HCT116 (cell line): ENCODE measurements around the gene ST6GALNAC5. TPM values are rescaled to one million over a fixed set of nuclear protein-coding genes. Genes with fewer than 3 reads are reported as not detected.

Experiments used
- ATAC-seq: fragments of 200-7000 bp; cut with Tn5 transposase; 2 replicates; pipeline ENCODE4 v1.9.1; 2020; ENCODE audit warnings: mild to moderate bottlenecking, moderate library complexity
- BruUV-seq: library from RNA; stranded (reverse); fragments of 400-500 nt; replicated peaks from 2 replicates; lab custom pipeline; 2021; lab: Mats Ljungman, UMichigan
- CTCF ChIA-PET: fragments of 300-600 bp; sonication (Branson Sonifier 250); formaldehyde crosslinking; loops from one replicate; lab custom pipeline; 2021; ENCODE audit warnings: antibody characterized with exemption; lab: Charles Lee
- POLR2A ChIA-PET: fragments of 300-600, 350-600 bp; sonication (Branson Sonifier 250); formaldehyde crosslinking; loops from one replicate; lab custom pipeline; 2021; ENCODE audit warnings: antibody characterized with exemption; lab: Charles Lee
- RAD21 ChIA-PET, 2 experiments: fragments of 300-600 bp; sonication (Branson Sonifier 250); formaldehyde crosslinking; loops; one replicate each; lab custom pipeline; 2023; ENCODE audit warnings: low total read pairs in 2 of 2; ENCODE audit not compliant: uncharacterized antibody in 2 of 2, unreplicated experiment in 2 of 2, low non-redundant PET in 1 of 2; lab: Charles Lee
- DNase-seq: peaks from one replicate; pipeline ENCODE4 v3.0.0-alpha.2; 2010; ENCODE audit warnings: low read depth, low spot score
- H2AFZ ChIP-seq: fragments of 200-600 bp; shearing (Covaris generic), sonication (generic); 2 replicates; pipeline ENCODE4 v1.6.1; 2017; ENCODE audit warnings: low read depth, mixed run types, mixed read lengths, antibody characterized with exemption, low read length; ENCODE audit not compliant: poor library complexity, severe bottlenecking
- H3K27ac ChIP-seq: 2 replicates; pipeline ENCODE4 v1.5.1; 2012; ENCODE audit warnings: low read depth, low read length
- H3K27me3 ChIP-seq: fragments of 200-600 bp; sonication (generic); 2 replicates; pipeline ENCODE4 v1.6.1; 2016; ENCODE audit warnings: mixed run types, low read length, mixed read lengths; ENCODE audit not compliant: insufficient read depth
- H3K36me3 ChIP-seq, 2 experiments: fragments of 200-500 bp in 1 of 2; fragments of 200-600 bp in 1 of 2; sonication (Bioruptor generic) in 1 of 2; sonication (generic) in 1 of 2; 2 replicates each; pipeline versions ENCODE4 v1.5.1 to v1.6.1; 2014 to 2016; ENCODE audit warnings: low read length in 2 of 2, inconsistent platforms in 1 of 2, mixed read lengths in 1 of 2, mixed run types in 1 of 2; ENCODE audit not compliant: insufficient read depth in 2 of 2, control insufficient read depth in 1 of 2
- H3K4me1 ChIP-seq, 2 experiments: fragments of 200-600 bp in 1 of 2; sonication (generic) in 1 of 2; 2 replicates each; pipeline versions ENCODE4 v1.5.1 to v1.6.1; 2012 to 2017; ENCODE audit warnings: low read length in 2 of 2, inconsistent platforms in 1 of 2, mild to moderate bottlenecking in 1 of 2, mixed read lengths in 1 of 2, mixed run types in 1 of 2, moderate library complexity in 1 of 2; ENCODE audit not compliant: insufficient read depth in 2 of 2, control insufficient read depth in 1 of 2
- H3K4me2 ChIP-seq: fragments of 200-600 bp; sonication (generic); 2 replicates; pipeline ENCODE4 v1.6.1; 2017; ENCODE audit warnings: mixed run types, low read length, mixed read lengths
- H3K4me3 ChIP-seq, 2 experiments: fragments of 200-600 bp in 1 of 2; sonication (generic) in 1 of 2; replicated peaks in 1 of 2; 2 replicates each; pipeline ENCODE4 v1.5.1; 2011 to 2016; ENCODE audit warnings: low read length in 2 of 2, control low read depth in 1 of 2, low read depth in 1 of 2, mild to moderate bottlenecking in 1 of 2, mixed read lengths in 1 of 2, mixed run types in 1 of 2
- H3K79me2 ChIP-seq: fragments of 200-600 bp; sonication (generic); 2 replicates; pipeline ENCODE4 v1.6.1; 2017; ENCODE audit warnings: mild to moderate bottlenecking, mixed run types, low read length, moderate library complexity, mixed read lengths; ENCODE audit not compliant: insufficient read depth
- H3K9ac ChIP-seq: fragments of 200-600 bp; sonication (generic); 2 replicates; pipeline ENCODE4 v1.6.1; 2016; ENCODE audit warnings: low read length, mixed read lengths
- H3K9me2 ChIP-seq: fragments of 200-600 bp; sonication (generic), shearing (Covaris generic); 2 replicates; pipeline ENCODE4 v1.6.1; 2017; ENCODE audit warnings: mixed run types, mild to moderate bottlenecking, moderate library complexity; ENCODE audit not compliant: insufficient read depth
- H3K9me3 ChIP-seq, 2 experiments: fragments of 200-500 bp in 1 of 2; fragments of 200-600 bp in 1 of 2; sonication (Bioruptor generic) in 1 of 2; sonication (generic) in 1 of 2; 2 replicates each; pipeline ENCODE4 v1.6.1; 2014 to 2017; ENCODE audit warnings: low read length in 2 of 2, mixed read lengths in 2 of 2, inconsistent platforms in 1 of 2, low read depth in 1 of 2, mild to moderate bottlenecking in 1 of 2, mixed run types in 1 of 2, moderate library complexity in 1 of 2; ENCODE audit not compliant: control insufficient read depth in 1 of 2, insufficient read depth in 1 of 2
- H4K20me1 ChIP-seq: fragments of 200-600 bp; sonication (generic), shearing (Covaris generic); 2 replicates; pipeline ENCODE4 v1.6.1; 2017; ENCODE audit warnings: mixed run types, mild to moderate bottlenecking, moderate library complexity; ENCODE audit not compliant: insufficient read depth
- ATF3 ChIP-seq: IDR thresholded peaks from 2 replicates; pipeline ENCODE4 v1.6.1; 2012
- CBX3 ChIP-seq: IDR thresholded peaks from 2 replicates; pipeline ENCODE4 v1.6.1; 2012; ENCODE audit warnings: low read depth
- CTCF ChIP-seq, 3 experiments: fragments of 200-600 bp in 1 of 3; sonication (generic) in 1 of 3; IDR thresholded peaks in 2 of 3; conservative IDR thresholded peaks in 1 of 3; 2 replicates each; pipeline ENCODE4 v1.5.1; 2012 to 2017; ENCODE audit warnings: low read depth in 2 of 3, low read length in 2 of 3, antibody characterized with exemption in 1 of 3, borderline replicate concordance in 1 of 3, control low read depth in 1 of 3, mild to moderate bottlenecking in 1 of 3, mixed read lengths in 1 of 3, mixed run types in 1 of 3, moderate library complexity in 1 of 3; ENCODE audit not compliant: insufficient read depth in 1 of 3
- EGR1 ChIP-seq: IDR thresholded peaks from 2 replicates; pipeline ENCODE4 v1.6.1; 2012; ENCODE audit warnings: low read depth
- EZH2 ChIP-seq: fragments of 200-600 bp; sonication (generic); IDR thresholded peaks from 2 replicates; pipeline ENCODE4 v1.6.1; 2017; ENCODE audit warnings: antibody characterized with exemption, mixed run types
- EZH2phosphoT487 ChIP-seq: fragments of 200-600 bp; IDR thresholded peaks from 2 replicates; pipeline ENCODE4 v1.6.1; 2018; ENCODE audit warnings: antibody characterized with exemption, borderline replicate concordance
- FOSL1 ChIP-seq: IDR thresholded peaks from 2 replicates; pipeline ENCODE4 v1.6.1; 2012; ENCODE audit warnings: low read depth
- POLR2A ChIP-seq: IDR thresholded peaks from 2 replicates; pipeline ENCODE4 v1.7.0; 2011; ENCODE audit warnings: borderline replicate concordance; ENCODE audit not compliant: insufficient read depth, insufficient read length; ENCODE audit errors: extremely low read depth
- POLR2AphosphoS5 ChIP-seq: IDR thresholded peaks from 2 replicates; pipeline ENCODE4 v1.6.1; 2011; ENCODE audit warnings: mild to moderate bottlenecking, low read depth, low read length, moderate library complexity
- RAD21 ChIP-seq: IDR thresholded peaks from 2 replicates; pipeline ENCODE4 v1.6.1; 2012; ENCODE audit warnings: low read depth, mild to moderate bottlenecking
- REST ChIP-seq: IDR thresholded peaks from 2 replicates; pipeline ENCODE4 v1.6.1; 2012; ENCODE audit warnings: low read depth
- SIN3A ChIP-seq: IDR thresholded peaks from 2 replicates; pipeline ENCODE4 v1.6.1; 2012; ENCODE audit warnings: low read depth
- SP1 ChIP-seq: IDR thresholded peaks from 2 replicates; pipeline ENCODE4 v1.6.1; 2012; ENCODE audit warnings: low read depth
- SRF ChIP-seq: IDR thresholded peaks from 2 replicates; pipeline ENCODE4 v1.6.1; 2012; ENCODE audit warnings: low read depth
- YY1 ChIP-seq: IDR thresholded peaks from 2 replicates; pipeline ENCODE4 v1.6.1; 2011; ENCODE audit warnings: low read length, low read depth, moderate library complexity, mild to moderate bottlenecking; ENCODE audit not compliant: insufficient replicate concordance; ENCODE audit errors: extremely low read depth
- ZBTB33 ChIP-seq: IDR thresholded peaks from 2 replicates; pipeline ENCODE4 v1.6.1; 2011; ENCODE audit warnings: mild to moderate bottlenecking, low read length, moderate library complexity; ENCODE audit not compliant: insufficient replicate concordance; ENCODE audit errors: extremely low read depth
- intact Hi-C: fragments of 100-400 bp; cut with micrococcal nuclease; formaldehyde crosslinking; loops from 2 replicates; pipeline ENCODE4 v1.10.0; 2022
- total RNA-seq: library from RNA; stranded (reverse); gene quantifications from one replicate; pipeline ENCODE4 v1.2.1, GENCODE V29; 2021; ENCODE audit not compliant: unreplicated experiment

Gene ST6GALNAC5
- total RNA-seq, 1 experiment from 2014 or later = 1.2 TPM

DNA sequence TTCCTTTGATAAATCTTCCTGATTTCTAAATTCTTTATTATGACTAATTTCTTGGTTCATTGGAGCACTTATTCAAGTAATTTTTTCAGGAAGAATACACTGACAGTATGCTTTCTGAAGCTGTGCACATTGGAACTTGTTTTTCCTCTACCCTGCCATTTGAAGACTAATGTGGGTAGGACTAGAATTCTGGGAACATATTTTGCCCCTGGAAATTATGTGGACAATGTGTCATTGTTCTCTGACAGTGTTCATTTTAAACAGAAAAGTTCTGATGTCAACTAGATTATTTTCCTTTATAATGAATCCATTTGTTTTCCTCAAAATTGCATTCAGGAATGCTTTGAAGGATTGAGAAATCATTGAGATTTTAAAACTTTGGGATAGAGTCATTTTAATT is 34.8 kb upstream of the ST6GALNAC5 start:
- RAD21 ChIA-PET = no interaction called here
- Histone ChIP-seq H3K27ac (no peak overlapping the region), H3K36me3 (no peaks in the 10 kb centered on the region), H3K9me2 (no peaks in the 10 kb centered on the region), H3K4me2 (no peak overlapping the region), H3K9ac (no peak overlapping the region), H3K4me1 (no peaks in the 10 kb centered on the region), H4K20me1 (no peaks in the 10 kb centered on the region), H2AFZ (no peak overlapping the region), H3K9me3 (no peaks in the 10 kb centered on the region), H3K27me3 (no peaks in the 10 kb centered on the region), H3K79me2 (no peaks in the 10 kb centered on the region), H3K4me3 (no peak overlapping the region)
- intact Hi-C loops = no loop called here
- no peak for ATAC-seq
- no peak for DNase-seq
- BruUV-seq = no TSS peak
- CTCF ChIA-PET = no interaction called here
- no peak for TF ChIP-seq EZH2phosphoT487
- TF ChIP-seq POLR2A = no peak
- TF ChIP-seq SP1 = no peak
- no peak for TF ChIP-seq CBX3
- no peak for TF ChIP-seq EZH2
- no peak for TF ChIP-seq SRF
- TF ChIP-seq YY1 = no peak
- no peak for TF ChIP-seq ATF3
- TF ChIP-seq RAD21 = no peak
- TF ChIP-seq POLR2AphosphoS5 = no peak
- TF ChIP-seq CTCF (IDR thresholded peaks at IDR 0.05 in 2 of 3, conservative IDR thresholded peaks at IDR 0.05 in 1 of 3; ENCODE audit: borderline replicate concordance in 1 of 3, insufficient read depth in 1 of 3, low read depth in 2 of 3, low read length in 2 of 3) = no peak
- no peak for TF ChIP-seq SIN3A
- TF ChIP-seq FOSL1 = no peak
- TF ChIP-seq ZBTB33 = no peak
- no peak for TF ChIP-seq EGR1
- no peak for TF ChIP-seq REST
- POLR2A ChIA-PET = no interaction called here
